Measurements from ENCODE around the gene ZNF536.
"Not testable (repeated sequence)": the region's sequence is repeated elsewhere in the genome, so short reads cannot be mapped to it uniquely, and the experiment has no call there.

Gene ZNF536

GRCh38 chr19:30448386-30449077, 76.3 kb downstream of the ZNF536 start:
- no peak for DNase-seq

GRCh38 chr19:30449078-30449590, 77.0 kb downstream of the ZNF536 start:
- DNase-seq, result no peak

GRCh38 chr19:30449673-30450072, 77.5 kb downstream of the ZNF536 start:
- no peak for DNase-seq

- DNase-seq, result no peak
These were observed 77.9 kb downstream of the ZNF536 start for GRCh38 chr19:30450100-30450499.

GRCh38 chr19:30450835-30451321, 78.7 kb downstream of the ZNF536 start:
- no peak for DNase-seq

GRCh38 chr19:30452931-30453330, 80.7 kb downstream of the ZNF536 start:
- DNase-seq, result no peak

- DNase-seq, result no peak
These were observed 81.6 kb downstream of the ZNF536 start for GRCh38 chr19:30453743-30454142.

- no peak for DNase-seq
These were observed 83.7 kb downstream of the ZNF536 start for GRCh38 chr19:30455881-30456280.

- DNase-seq, result no peak
These were observed 85.3 kb downstream of the ZNF536 start for GRCh38 chr19:30457484-30457883.

GRCh38 chr19:30459859-30460258, 87.7 kb downstream of the ZNF536 start:
- no peak for DNase-seq

- DNase-seq, result no peak
These were observed 92.0 kb downstream of the ZNF536 start for GRCh38 chr19:30464162-30464561.

- DNase-seq, result not testable (repeated sequence)
These were observed 94.4 kb downstream of the ZNF536 start for GRCh38 chr19:30466598-30466997.

GRCh38 chr19:30467239-30467638, 95.1 kb downstream of the ZNF536 start:
- no peak for DNase-seq

- DNase-seq, result no peak
These were observed 97.6 kb downstream of the ZNF536 start for GRCh38 chr19:30469774-30470173.

- DNase-seq, result no peak
These were observed 99.3 kb downstream of the ZNF536 start for GRCh38 chr19:30471441-30471840.

- no peak for DNase-seq
These were observed 101.2 kb downstream of the ZNF536 start for GRCh38 chr19:30473334-30473867.

GRCh38 chr19:30476997-30477396, 104.8 kb downstream of the ZNF536 start:
- no peak for DNase-seq

- no peak for DNase-seq
These were observed 107.0 kb downstream of the ZNF536 start for GRCh38 chr19:30479231-30479630.

GRCh38 chr19:30480097-30480496, 107.9 kb downstream of the ZNF536 start:
- no peak for DNase-seq

GRCh38 chr19:30481063-30481462, 108.9 kb downstream of the ZNF536 start:
- DNase-seq, result no peak

GRCh38 chr19:30481823-30482222, 109.6 kb downstream of the ZNF536 start:
- DNase-seq, result no peak

GRCh38 chr19:30482956-30483355, 110.8 kb downstream of the ZNF536 start:
- no peak for DNase-seq

- not testable (repeated sequence) for DNase-seq
These were observed 114.1 kb downstream of the ZNF536 start for GRCh38 chr19:30486250-30486649.

GRCh38 chr19:30487178-30487577, 115.0 kb downstream of the ZNF536 start:
- no peak for DNase-seq

- DNase-seq, result no peak
These were observed 116.0 kb downstream of the ZNF536 start for GRCh38 chr19:30488191-30488590.

Measured in cortex of kidney (tissue), 1 donor.